GM12875 (cell line): Measurements from ENCODE around the gene MITF.

ENCODE experiments used
- H3K4me3 ChIP-seq: one replicate; pipeline ENCODE4 v1.5.1; 2011; ENCODE audit warnings: low read depth, low read length, control low read depth
- TF ChIP-seq, protein P1 (sequence below): IDR thresholded peaks from 2 replicates; pipeline ENCODE4 v1.5.1; 2011; ENCODE audit warnings: low read depth, mild to moderate bottlenecking, control low read depth, inconsistent platforms, low read length, moderate library complexity, borderline replicate concordance; ENCODE audit not compliant: insufficient read depth

The MITF gene

DNA sequence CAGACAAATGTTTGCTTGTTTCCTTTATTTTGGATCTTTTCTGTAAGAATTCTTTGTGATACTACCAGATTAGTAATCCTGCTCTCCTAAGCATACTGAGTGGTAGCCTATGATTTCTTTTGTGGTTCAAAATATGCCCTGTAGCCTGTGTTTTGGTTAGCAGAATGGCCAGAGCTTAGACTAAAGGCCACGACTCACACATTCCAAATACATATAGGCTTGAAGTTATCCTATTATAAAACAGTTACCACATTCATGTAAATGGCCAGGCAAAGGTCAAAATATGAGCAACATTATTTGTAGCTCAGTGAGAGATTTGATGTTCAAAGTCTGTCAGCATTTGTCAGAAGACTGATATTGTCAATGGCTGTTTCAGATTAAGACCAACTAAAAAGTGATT is 84.5 kb downstream of the MITF start:
- TF ChIP-seq, protein P1, sequence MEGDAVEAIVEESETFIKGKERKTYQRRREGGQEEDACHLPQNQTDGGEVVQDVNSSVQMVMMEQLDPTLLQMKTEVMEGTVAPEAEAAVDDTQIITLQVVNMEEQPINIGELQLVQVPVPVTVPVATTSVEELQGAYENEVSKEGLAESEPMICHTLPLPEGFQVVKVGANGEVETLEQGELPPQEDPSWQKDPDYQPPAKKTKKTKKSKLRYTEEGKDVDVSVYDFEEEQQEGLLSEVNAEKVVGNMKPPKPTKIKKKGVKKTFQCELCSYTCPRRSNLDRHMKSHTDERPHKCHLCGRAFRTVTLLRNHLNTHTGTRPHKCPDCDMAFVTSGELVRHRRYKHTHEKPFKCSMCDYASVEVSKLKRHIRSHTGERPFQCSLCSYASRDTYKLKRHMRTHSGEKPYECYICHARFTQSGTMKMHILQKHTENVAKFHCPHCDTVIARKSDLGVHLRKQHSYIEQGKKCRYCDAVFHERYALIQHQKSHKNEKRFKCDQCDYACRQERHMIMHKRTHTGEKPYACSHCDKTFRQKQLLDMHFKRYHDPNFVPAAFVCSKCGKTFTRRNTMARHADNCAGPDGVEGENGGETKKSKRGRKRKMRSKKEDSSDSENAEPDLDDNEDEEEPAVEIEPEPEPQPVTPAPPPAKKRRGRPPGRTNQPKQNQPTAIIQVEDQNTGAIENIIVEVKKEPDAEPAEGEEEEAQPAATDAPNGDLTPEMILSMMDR = no peak
- H3K4me3 ChIP-seq = no peak overlapping the region

DNA sequence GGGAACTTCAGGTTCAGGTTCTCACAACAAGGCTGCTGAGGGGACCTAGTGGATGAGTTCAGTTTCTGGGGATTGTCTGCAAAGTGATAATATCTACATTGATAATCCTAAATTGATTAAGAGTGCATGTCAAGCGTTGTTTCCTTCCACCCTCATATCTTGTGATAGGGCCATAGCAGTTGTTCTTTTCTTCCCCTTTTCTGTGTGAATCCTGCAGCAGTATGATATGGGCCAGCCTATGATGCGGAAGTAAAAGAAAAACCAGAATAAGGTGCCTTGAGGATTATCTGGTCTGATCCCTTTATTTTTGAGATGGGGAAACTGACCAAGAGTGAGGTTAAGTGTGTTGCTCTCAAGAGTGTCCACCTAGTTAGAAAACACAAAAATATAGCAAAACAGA is 86.2 kb downstream of the MITF start:
- TF ChIP-seq, protein P1 = no peak
- H3K4me3 ChIP-seq = no peak overlapping the region

DNA sequence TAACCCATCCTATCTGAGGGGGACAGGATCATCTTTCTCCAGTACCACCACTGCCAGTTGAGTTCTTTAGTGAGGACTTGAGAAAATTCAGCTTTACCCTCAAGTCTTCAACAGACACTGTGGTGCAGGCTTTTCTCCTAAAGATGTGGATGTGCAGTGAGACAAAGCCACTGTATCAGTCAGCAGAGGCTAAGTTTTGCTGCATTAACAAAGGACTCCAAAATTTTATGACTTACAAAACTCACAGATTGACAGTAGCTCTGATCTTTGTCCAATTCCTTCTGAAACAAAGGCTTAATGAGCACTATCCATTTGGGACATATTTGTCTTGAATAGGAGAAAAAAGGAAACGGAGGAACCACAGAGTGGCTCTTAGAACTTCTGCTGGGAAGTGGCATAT is 87.9 kb downstream of the MITF start:
- TF ChIP-seq, protein P1 = no peak
- H3K4me3 ChIP-seq = no peak overlapping the region

DNA sequence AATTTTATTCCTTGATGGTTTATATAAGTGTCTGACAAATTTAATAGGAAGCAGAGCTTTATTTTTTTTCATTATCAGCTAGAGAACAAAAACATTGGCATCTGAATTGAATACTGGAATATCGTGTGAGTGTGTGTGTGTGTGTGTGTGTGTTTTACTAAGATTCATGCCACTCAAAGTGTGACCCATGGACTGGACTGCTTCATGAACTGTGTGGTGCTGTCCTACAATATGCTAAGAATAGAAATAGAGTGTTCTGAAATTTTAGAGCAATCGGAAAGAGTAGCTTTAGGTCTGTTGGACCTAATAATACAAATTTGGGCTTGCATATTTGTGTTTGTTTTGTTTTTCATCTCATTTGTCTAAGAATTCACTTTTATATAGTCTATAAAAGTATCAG is 89.6 kb downstream of the MITF start:
- no peak overlapping the region for H3K4me3 ChIP-seq
- TF ChIP-seq, protein P1 = no peak

DNA sequence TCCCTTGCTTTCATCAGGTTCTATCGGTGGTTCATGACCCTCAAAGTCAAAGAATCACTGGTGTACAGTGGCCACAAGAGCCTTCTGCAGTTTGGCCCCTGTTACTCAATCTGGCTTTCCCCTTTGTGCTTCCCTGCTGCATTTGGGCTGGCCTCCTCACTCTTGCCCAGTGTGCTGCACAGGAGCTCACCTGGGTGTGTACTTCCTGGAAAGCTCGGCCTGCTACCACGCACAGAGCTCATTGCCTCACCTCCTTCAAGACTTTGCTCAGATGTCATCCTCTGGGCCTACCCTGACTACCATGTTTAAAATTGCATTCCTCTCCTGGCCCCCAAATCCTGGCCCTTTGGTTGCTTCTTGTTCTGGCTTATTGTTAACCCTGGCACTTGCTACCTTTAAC is 90.9 kb downstream of the MITF start:
- TF ChIP-seq, protein P1 = no peak
- H3K4me3 ChIP-seq = no peak overlapping the region

DNA sequence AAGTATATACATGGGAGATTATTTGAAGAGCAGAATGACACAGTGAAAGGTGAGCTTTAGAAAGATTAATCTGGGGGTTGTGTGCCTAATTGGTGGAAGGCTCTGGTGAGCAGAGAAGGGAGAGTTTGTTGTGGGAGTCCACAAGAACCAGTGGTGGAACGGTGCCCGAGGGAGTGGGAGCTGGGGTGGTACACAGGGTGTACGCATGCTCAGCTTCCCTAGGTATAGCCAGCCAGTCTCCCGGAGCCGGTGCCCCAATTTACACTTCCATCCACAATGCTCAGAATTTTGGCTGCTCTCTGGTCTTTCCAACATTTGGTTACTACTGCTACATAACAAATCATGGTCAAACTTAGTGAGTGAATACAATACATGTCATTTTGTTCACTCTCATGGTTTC is 92.5 kb downstream of the MITF start:
- no peak overlapping the region for H3K4me3 ChIP-seq

DNA sequence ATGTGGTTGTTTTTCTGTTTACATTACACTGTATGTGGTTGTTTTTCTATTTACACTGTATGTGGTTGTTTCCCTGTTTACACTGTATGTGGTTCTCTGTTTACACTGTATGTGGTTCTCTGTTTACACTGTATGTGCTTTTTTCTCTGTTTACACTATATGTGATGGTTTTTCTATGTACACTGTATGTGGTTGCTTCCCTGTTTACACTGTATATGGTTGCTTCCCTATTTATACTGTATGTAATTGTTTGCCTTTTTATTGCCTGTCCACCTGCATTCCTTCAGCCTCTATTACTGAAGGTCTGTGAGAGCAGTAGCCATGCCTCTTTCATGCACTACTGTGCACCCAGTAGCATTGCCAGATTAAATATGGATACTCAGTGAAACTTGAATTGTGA is 94.3 kb downstream of the MITF start:
- H3K4me3 ChIP-seq = no peak overlapping the region
- TF ChIP-seq, protein P1 = no peak

More for the DNA sequence above, 92.5 kb downstream of the MITF start:
- TF ChIP-seq, protein P1 = no peak
